ENCODE measurements around the gene ITGA5. TPM values are rescaled to one million over a fixed set of nuclear protein-coding genes. Genes with fewer than 3 reads are reported as not detected.
A peak's percentile ranks its signal among the peaks of the same experiment; 100 is the strongest.

Gene ITGA5
- total and polyA plus RNA-seq, 7 donors = 13.7 to 244 (median 39.7) TPM

GRCh38 chr12:54363047-54363446 is 56.0 kb downstream of the ITGA5 start:
- Histone ChIP-seq H3K27ac (no peak overlapping the region), H3K36me3 (ENCODE audit: insufficient read depth in 1 of 2, low read depth in 1 of 2) (no peaks in the 10 kb centered on the region), H3K9me3 (no peaks in the 10 kb centered on the region), H3K27me3 (ENCODE audit: insufficient read depth in 3 of 3, low read length in 2 of 3) (no peaks in the 10 kb centered on the region), H3K4me1 (peaks cover 13% of the 10 kb centered on the region), H3K4me3 (no peak overlapping the region)
- no peak for ATAC-seq
- no peak for DNase-seq
- 67 to 78% (median 68%) methylated on average over 8 of the region's 8 CpGs for WGBS, 3 donors
- TF ChIP-seq CTCF (IDR thresholded peaks at IDR 0.05) = no peak
- intact Hi-C loops (cut with DNase I) = loop anchor here (5.0 kb wide), 2 partner anchors 71 to 141 kb away; no protein-coding TSS in a partner anchor

- Histone ChIP-seq H3K27me3 (ENCODE audit: insufficient read depth in 3 of 3, low read length in 2 of 3) (no peaks in the 10 kb centered on the region), H3K4me1 (peaks cover 14% of the 10 kb centered on the region), H3K27ac (no peak overlapping the region), H3K9me3 (no peaks in the 10 kb centered on the region), H3K36me3 (ENCODE audit: insufficient read depth in 1 of 2, low read depth in 1 of 2) (no peaks in the 10 kb centered on the region), H3K4me3 (no peak overlapping the region)
- 73 to 75% (median 75%) methylated on average over 16 of the region's 16 CpGs for WGBS, 3 donors
- peak; percentile 65 to 85 for DNase-seq
- peak in 3 of 4 donors; percentile 26 to 50 (median 40) for ATAC-seq
- TF ChIP-seq CTCF (IDR thresholded peaks at IDR 0.05) = peak; percentile 79
- intact Hi-C loops (cut with DNase I) = loop anchor here (2.0 to 5.0 kb wide), 3 partner anchors 69 to 140 kb away; no protein-coding TSS in a partner anchor
These were observed 58.2 kb downstream of the ITGA5 start for GRCh38 chr12:54360717-54361456.

GRCh38 chr12:54359762-54360351 is 59.2 kb downstream of the ITGA5 start:
- peaks cover 14% of the 10 kb centered on the region for H3K4me1 ChIP-seq
- no peak for DNase-seq
- H3K27me3 ChIP-seq (ENCODE audit: insufficient read depth in 3 of 3, low read length in 2 of 3) = no peaks in the 10 kb centered on the region
- 39 to 63% (median 55%) methylated on average over 9 of the region's 9 CpGs for WGBS, 3 donors
- no peak for TF ChIP-seq CTCF (IDR thresholded peaks at IDR 0.05)
- H3K27ac ChIP-seq = peak overlapping the region; percentile 89
- no peaks in the 10 kb centered on the region for H3K9me3 ChIP-seq
- H3K36me3 ChIP-seq (ENCODE audit: insufficient read depth in 1 of 2, low read depth in 1 of 2) = no peaks in the 10 kb centered on the region
- ATAC-seq = no peak
- intact Hi-C loops (cut with DNase I) = loop anchor here (2.0 to 5.0 kb wide), 4 partner anchors 68 to 373 kb away; partner anchors contain the start of gene HOXC10 (in 1 of the 2)
- H3K4me3 ChIP-seq = peak overlapping the region; percentile 65

GRCh38 chr12:54358945-54359761 is 59.9 kb downstream of the ITGA5 start:
- peak overlapping the region; percentile 89 for H3K27ac ChIP-seq
- peak; percentile 95 for ATAC-seq
- no peak for TF ChIP-seq CTCF (IDR thresholded peaks at IDR 0.05)
- H3K9me3 ChIP-seq = no peaks in the 10 kb centered on the region
- intact Hi-C loops (cut with DNase I) = loop anchor here in 1 of 2 donors (5.0 kb wide), 1 partner anchor 372 kb away; the partner anchor contains the start of gene HOXC10
- WGBS, 3 donors = 1 to 2% (median 2%) methylated on average over 35 to 40 of the region's 40 CpGs
- H3K4me1 ChIP-seq = peaks cover 14% of the 10 kb centered on the region
- peak; percentile 96 to 98 for DNase-seq
- H3K36me3 ChIP-seq (ENCODE audit: insufficient read depth in 1 of 2, low read depth in 1 of 2) = no peaks in the 10 kb centered on the region
- no peaks in the 10 kb centered on the region for H3K27me3 ChIP-seq (ENCODE audit: insufficient read depth in 3 of 3, low read length in 2 of 3)
- H3K4me3 ChIP-seq = peak overlapping the region; percentile 65
